Muscle layer of duodenum (tissue), 2 donors: ENCODE data around the gene CCDC13.

Source experiments
- H3K27ac ChIP-seq: one replicate; pipeline ENCODE4 v1.7.0; 2013; ENCODE audit warnings: mild to moderate bottlenecking, low read length
- H3K27me3 ChIP-seq: one replicate; pipeline ENCODE4 v1.7.0; 2013; ENCODE audit warnings: low read depth, mild to moderate bottlenecking, control low read depth, low read length
- H3K36me3 ChIP-seq, 2 donors: one replicate each; pipeline ENCODE4 v1.7.0; 2013; ENCODE audit warnings: low read length in 2 of 2, control low read depth in 1 of 2, mild to moderate bottlenecking in 1 of 2; ENCODE audit not compliant: insufficient read depth in 2 of 2, control insufficient read depth in 1 of 2
- H3K4me1 ChIP-seq, 2 donors: one replicate each; pipeline ENCODE4 v1.7.0; 2013; ENCODE audit warnings: low read length in 2 of 2, mild to moderate bottlenecking in 2 of 2, control low read depth in 1 of 2, moderate library complexity in 1 of 2; ENCODE audit not compliant: insufficient read depth in 2 of 2, control insufficient read depth in 1 of 2
- H3K4me3 ChIP-seq, 2 donors: one replicate each; pipeline ENCODE4 v1.7.0; 2013; ENCODE audit warnings: low read length in 2 of 2, low read depth in 1 of 2, mild to moderate bottlenecking in 1 of 2
- H3K9me3 ChIP-seq, 2 donors: one replicate each; pipeline ENCODE4 v1.7.0; 2013; ENCODE audit warnings: low read length in 2 of 2, control low read depth in 1 of 2, mild to moderate bottlenecking in 1 of 2; ENCODE audit not compliant: control insufficient read depth in 1 of 2
- donor health status: healthy.

The CCDC13 gene

DNA sequence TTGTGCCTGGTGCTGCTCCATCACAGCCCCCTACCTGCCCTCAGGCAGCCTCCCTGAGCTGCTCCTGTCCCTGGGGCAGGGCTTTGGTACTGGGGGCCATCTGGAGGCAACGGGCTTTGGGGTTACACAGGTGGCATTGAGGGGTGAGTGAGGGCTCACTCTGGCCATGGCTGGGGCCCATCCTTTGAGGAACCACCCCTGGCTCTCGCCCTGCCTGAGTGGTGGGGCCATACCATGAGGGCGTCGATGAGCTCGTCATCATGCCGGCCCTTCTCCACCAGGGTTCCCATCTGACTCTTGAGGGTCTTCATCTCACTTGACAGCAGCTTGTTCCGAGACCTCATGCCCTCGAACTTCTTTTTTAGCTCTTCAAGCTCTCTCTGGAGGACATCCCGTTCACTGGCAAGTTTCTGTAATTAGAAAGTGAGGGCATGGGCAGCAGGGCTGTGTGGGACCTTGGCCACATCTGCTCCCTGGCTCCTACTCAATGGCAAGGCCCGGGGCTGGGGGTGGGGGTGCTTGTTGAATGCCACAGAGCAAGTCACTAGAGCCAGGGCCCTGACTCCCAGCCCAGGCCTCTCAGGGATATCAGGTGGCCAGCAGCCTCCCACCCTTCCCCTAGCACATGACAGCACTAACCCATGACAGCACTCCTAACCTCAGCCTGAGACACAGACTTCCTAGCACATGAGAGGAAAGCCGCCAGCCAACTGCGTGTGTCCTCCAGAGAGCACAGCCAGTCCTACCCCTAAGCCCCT lies 33.5 kb downstream of the CCDC13 start:
- no peak overlapping the region for H3K27ac ChIP-seq
- H3K4me3 ChIP-seq, result no peak overlapping the region
- H3K9me3 ChIP-seq, result no peaks in the 10 kb centered on the region
- no peaks in the 10 kb centered on the region for H3K27me3 ChIP-seq
- H3K36me3 ChIP-seq, result no peaks in the 10 kb centered on the region
- H3K4me1 ChIP-seq, result no peaks in the 10 kb centered on the region

DNA sequence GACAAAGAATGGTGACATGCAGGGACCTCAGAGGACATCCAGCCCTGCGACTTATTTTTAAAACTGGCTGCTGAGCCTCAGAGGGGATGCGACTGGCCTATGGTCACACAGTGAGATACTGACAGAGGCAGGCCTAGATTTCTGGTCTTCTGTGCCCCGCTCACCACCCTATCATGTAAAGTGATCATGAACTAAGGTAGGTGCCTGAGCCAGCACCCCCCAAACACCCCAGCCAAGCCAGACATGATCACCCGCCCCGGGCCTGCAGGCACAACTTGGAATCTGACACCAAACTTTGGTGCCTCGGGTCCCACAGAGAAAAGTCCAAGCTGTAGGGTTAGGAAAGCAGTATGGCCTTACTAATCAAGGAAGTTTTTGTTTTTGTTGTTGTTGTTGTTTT lies 36.5 kb downstream of the CCDC13 start:
- Histone ChIP-seq H3K9me3 (no peaks in the 10 kb centered on the region), H3K27ac (no peak overlapping the region), H3K4me3 (no peak overlapping the region), H3K36me3 (no peaks in the 10 kb centered on the region), H3K4me1 (no peaks in the 10 kb centered on the region), H3K27me3 (no peaks in the 10 kb centered on the region)

DNA sequence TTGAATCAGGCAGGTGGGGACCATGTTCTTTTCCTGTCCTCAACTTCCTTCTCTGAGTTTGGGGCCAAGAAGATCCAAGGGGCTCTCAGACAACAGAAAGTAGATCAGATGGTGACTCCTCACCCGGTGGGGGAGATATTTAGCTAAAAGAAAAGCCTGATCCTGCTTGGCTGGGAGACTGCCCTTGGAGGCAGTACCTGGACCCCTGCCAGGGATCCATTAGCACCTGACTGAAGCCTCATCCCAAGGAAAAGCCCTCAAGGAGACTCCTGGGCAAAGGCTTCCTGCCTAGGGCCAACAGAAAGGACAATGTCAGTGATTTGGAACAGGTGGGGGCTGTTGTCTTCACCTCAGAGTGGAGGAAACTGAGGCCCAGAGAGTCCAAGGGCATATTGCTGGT lies 37.0 kb downstream of the CCDC13 start:
- H3K36me3 ChIP-seq, result no peaks in the 10 kb centered on the region
- H3K4me1 ChIP-seq, result no peaks in the 10 kb centered on the region
- H3K27ac ChIP-seq, result no peak overlapping the region

GRCh38 chr3:42735615-42736014 lies 37.4 kb downstream of the CCDC13 start:
- no peak overlapping the region for H3K4me3 ChIP-seq
- no peak overlapping the region for H3K27ac ChIP-seq
- no peaks in the 10 kb centered on the region for H3K27me3 ChIP-seq
- no peaks in the 10 kb centered on the region for H3K4me1 ChIP-seq
- H3K36me3 ChIP-seq, result no peaks in the 10 kb centered on the region
- no peaks in the 10 kb centered on the region for H3K9me3 ChIP-seq

More for the DNA sequence above, 37.0 kb downstream of the CCDC13 start:
- no peaks in the 10 kb centered on the region for H3K27me3 ChIP-seq
- H3K9me3 ChIP-seq, result no peaks in the 10 kb centered on the region
- H3K4me3 ChIP-seq, result no peak overlapping the region

DNA sequence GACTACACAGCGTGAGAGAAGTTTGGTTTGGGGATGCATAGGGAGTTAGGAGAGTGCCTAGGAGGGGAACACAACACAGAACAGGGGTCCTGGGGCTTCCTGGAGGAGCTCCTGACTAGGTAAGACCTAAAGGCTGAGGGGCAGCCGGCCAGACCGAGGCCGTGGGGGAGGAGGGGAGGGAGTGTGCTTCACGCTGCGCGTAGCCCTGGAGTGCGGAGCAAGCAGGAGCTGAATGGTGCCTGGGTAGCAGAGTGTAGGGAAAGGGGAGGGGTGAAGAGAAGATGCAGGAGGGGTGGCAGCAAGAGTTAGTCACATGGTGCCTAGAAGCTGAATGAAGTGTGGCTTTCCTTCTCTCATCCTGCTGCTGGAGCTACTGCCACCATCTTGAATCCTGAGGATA lies 38.0 kb downstream of the CCDC13 start:
- H3K4me1 ChIP-seq, result no peaks in the 10 kb centered on the region
- no peaks in the 10 kb centered on the region for H3K9me3 ChIP-seq
- H3K36me3 ChIP-seq, result no peaks in the 10 kb centered on the region
- no peaks in the 10 kb centered on the region for H3K27me3 ChIP-seq
- H3K4me3 ChIP-seq, result no peak overlapping the region
- no peak overlapping the region for H3K27ac ChIP-seq

GRCh38 chr3:42734263-42734860 lies 38.7 kb downstream of the CCDC13 start:
- Histone ChIP-seq H3K27ac (no peak overlapping the region), H3K9me3 (no peaks in the 10 kb centered on the region), H3K4me3 (no peak overlapping the region), H3K36me3 (no peaks in the 10 kb centered on the region), H3K27me3 (no peaks in the 10 kb centered on the region), H3K4me1 (no peaks in the 10 kb centered on the region)

DNA sequence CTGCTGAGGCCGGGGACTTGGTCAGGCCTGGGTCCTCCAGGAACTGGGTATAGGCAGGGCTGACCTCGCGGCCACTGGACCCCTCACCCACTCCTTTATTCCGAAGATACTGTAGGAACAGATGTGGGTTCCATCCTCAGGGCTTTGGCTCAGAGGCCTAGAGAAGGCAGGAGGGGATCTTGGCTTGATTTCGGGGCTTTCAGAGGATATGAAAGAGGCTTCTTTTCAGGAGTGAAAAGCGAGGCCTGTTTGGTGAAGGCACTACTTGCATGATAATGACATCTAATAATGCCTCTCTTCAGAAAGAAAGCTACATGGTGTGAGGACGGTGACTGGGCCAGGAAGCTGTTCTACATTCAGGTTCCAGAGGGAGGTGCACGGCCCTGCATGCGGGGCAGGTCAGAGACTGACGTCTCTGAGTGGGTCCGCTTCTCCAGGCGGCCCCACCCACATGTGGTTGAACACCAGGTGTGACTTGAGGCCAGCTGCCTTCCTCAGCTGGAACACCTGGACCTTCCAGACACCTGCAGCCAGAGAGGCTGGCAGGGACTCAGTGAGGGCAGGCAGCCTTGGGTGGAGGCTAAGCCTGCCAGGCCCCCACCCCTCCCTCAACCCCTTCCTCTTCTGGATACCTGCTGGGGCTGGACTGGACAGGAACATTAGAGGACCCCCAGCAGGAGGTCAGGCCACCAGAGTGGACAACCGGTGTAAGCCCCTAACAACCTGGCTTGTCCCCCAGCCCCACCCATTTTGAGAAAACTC lies 39.4 kb downstream of the CCDC13 start:
- H3K4me3 ChIP-seq, result no peak overlapping the region
- H3K27ac ChIP-seq, result no peak overlapping the region
- no peaks in the 10 kb centered on the region for H3K9me3 ChIP-seq
- no peaks in the 10 kb centered on the region for H3K4me1 ChIP-seq
- H3K36me3 ChIP-seq, result no peaks in the 10 kb centered on the region
- H3K27me3 ChIP-seq, result no peaks in the 10 kb centered on the region

DNA sequence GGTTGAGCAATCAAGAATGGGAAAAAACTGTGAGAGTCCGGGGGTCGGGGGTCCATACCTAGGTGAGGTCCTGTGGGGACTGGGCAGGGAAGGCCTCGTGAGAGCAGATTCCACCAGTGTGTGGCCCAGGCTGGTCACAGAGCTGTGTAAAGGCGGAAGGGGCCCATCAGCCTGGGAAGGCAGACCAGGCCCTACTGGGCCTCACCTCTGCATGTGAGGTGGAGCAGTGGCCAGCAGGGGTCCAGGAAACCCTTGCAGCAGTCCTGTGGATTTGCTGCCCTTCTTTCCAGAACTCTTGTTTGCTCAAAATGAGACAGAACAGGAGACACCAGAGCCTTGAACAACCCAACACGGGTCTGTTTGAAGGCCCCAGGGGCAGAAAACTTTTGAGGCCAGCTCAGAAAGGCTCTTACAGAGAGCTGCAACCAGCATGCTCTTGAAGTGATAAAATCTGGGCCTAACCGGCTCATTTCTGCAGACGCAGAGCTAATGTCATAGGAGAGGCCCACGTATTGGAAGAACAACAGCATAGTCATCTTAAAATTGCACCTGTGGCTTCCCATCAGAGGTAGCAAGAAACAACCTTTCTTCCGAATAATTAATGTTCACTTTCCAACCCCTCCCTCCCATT lies 40.1 kb downstream of the CCDC13 start:
- H3K9me3 ChIP-seq, result no peaks in the 10 kb centered on the region
- H3K27me3 ChIP-seq, result no peaks in the 10 kb centered on the region
- no peaks in the 10 kb centered on the region for H3K36me3 ChIP-seq
- no peaks in the 10 kb centered on the region for H3K4me1 ChIP-seq
- H3K4me3 ChIP-seq, result no peak overlapping the region
- H3K27ac ChIP-seq, result no peak overlapping the region

DNA sequence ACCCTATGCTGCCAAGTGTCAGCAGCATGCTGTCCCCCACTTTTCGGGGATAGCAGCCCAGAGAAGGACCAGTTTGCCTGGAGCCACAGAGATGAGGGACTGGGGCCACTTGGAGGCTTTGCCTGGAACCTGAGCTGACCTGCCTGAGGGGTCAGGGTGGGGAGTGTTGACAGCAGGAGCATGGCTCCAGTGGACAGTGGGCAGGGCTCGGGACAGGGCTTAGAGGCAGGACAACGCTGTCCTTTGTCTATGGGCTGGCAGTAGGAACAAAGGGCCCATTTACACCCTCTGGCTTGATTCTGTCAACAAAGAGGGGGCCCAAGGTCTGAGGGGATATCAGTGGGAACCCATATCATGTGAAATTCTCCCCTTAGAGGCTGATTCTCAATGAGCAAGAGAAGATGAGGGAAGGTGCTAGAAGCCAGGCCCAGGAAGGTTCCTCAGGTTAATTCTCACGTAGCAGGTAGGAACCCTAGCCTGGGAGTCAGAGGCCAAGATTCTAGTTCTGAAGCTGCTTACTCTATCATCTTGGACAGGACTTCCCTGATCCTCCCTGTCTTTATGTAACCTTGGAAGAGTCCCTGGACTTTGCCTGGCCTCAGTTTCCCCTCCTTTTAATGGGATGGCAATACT lies 40.7 kb downstream of the CCDC13 start:
- no peaks in the 10 kb centered on the region for H3K27me3 ChIP-seq
- H3K9me3 ChIP-seq, result no peaks in the 10 kb centered on the region
- H3K27ac ChIP-seq, result no peak overlapping the region
- no peaks in the 10 kb centered on the region for H3K4me1 ChIP-seq
- H3K36me3 ChIP-seq, result no peaks in the 10 kb centered on the region
- no peak overlapping the region for H3K4me3 ChIP-seq

GRCh38 chr3:42731476-42732195 lies 41.4 kb downstream of the CCDC13 start:
- Histone ChIP-seq H3K9me3 (no peaks in the 10 kb centered on the region), H3K4me1 (no peaks in the 10 kb centered on the region), H3K4me3 (no peak overlapping the region), H3K27ac (no peak overlapping the region), H3K27me3 (no peaks in the 10 kb centered on the region), H3K36me3 (no peaks in the 10 kb centered on the region)
